NCI-H146 treated with DMSO at 0.1 percent for 48 hours (cell line): ENCODE measurements around the gene SCP2.

Experiments used
- DNase-seq: peaks from one replicate; lab custom pipeline; 2025; ENCODE audit not compliant: unreplicated experiment; lab: John Stamatoyannopoulos, UW

SCP2 gene

DNA sequence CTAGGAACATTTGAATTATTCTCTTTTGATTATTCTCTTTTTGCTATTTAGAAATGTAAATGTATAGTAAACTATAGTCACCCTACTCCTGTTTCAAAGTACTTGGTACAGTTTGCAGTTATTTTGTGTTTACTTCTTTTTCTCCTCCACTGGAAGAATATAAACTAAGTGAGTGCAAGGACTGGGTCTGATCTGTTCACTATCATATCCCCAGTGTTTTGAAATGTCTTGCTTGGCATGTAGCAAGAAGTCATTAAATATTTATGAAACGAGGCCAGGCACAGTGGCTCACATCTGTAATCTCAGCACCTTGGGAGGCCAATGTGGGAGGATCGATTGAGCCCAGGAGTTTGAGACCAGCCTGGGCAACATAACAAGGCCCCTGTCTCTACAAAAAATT is 99.2 kb downstream of the SCP2 start:
- DNase-seq: no peak

DNA sequence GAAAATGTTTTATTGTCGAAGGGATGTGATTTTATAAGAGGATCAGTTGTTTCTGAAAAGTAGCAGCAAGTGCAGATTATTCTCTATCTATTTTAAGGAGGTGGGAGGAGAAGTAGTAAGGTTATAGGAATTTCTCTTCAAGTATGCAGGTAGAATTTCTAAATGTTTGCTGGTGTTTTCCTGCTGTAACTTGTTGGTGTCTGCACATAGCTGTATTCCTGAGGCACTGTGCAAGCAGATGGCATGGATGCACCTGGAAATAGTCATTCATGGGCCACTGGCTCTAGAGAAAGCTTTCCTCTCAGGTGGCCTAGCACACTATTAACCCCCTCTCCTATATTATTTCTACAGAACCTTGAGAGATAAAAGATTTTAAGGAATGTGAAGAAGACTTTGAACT is 104.7 kb downstream of the SCP2 start:
- no peak for DNase-seq

DNA sequence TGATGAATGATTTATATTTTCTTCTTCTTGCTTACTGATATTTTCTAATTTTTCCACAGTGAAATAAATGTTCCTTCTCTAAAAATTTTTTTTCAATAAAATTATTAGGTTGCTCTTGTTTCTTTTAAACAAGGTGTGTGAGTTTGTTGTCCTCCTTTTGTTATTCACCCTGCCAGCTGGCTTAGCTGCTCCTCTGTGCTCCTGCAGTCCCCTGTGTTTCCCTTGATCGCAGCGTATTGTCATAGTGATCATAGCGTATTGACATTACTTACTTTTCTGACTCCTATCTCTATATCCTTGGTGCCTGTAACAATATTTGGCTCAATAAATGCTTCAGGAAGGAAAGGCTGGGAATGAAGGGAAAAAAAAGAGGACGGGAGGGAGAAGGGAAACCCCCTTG is 110.1 kb downstream of the SCP2 start:
- no peak for DNase-seq

DNA sequence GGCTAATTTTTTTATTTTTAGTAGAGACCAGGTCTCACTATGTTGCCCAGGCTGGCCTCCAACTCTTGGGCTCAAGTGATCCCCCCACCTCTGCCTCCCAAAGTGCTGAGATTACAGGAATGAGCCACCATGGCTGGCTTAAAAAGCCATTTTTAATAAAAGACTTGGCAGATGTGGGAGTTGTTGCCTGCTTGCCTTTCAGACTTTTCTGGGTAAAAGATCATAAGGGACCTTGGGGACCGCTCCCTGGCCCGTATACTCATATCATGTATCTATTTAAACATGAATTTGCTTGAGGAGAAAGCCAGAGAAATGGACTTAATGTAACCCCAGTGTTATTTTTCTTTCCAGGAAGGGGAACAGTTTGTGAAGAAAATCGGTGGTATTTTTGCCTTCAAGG is 111.5 kb downstream of the SCP2 start:
- DNase-seq: no peak

DNA sequence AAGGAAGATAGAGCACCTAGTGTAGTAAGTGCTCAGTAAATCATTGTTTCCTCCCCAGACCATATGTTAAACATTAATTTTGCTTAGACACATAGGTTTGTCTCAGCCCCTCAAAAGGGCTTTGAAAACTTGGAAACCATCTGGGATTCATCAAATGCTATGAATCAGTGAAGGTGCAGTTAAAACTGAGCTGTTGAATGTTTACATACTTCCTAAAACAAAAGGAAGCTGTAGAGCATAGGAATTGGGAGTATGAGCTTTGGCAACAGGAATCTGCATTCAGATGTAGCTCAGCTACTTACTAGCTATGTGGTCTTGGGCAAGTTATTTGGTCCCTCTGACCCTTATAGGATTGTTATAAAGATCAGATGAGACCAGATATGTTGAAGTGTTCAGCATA is 116.2 kb downstream of the SCP2 start:
- DNase-seq: no peak

DNA sequence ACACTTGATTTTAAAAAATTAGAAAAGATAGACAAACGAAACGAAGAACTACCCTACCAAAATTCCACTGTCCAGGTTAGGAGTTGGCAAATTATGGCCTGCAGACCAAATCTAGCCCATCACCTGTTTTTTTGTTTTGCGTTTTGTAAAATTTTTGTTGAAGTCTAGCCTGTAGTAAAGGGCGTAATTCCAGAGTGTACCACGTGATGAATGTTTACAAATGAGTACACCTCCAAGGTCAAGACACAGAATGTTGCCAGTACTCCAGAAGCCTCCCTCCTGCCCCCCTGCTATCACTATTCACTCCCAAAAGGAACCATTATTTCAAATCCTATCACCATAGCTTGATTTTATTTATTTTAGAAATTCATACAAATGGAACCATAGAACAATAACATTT is 117.8 kb downstream of the SCP2 start:
- no peak for DNase-seq

DNA sequence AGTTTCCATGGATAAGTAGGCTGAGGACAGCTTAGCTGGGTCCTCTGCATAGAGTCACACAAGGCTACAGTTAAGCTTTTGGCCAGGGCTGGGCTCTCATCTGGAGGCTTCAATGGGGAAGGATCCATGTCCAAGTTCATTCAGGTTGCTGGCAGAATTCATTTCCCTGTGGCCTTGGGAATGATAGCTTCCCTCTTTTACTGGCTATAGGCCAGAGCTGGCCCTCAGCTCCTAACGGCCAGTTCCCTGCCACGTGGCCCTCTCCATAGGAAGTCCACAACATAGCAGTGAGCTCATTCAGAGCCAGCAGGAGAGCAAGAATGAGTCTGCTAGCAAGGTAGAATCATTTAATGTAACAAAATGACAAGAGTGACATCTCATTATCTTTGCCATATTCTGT is 119.9 kb downstream of the SCP2 start:
- DNase-seq: peak; percentile 50

DNA sequence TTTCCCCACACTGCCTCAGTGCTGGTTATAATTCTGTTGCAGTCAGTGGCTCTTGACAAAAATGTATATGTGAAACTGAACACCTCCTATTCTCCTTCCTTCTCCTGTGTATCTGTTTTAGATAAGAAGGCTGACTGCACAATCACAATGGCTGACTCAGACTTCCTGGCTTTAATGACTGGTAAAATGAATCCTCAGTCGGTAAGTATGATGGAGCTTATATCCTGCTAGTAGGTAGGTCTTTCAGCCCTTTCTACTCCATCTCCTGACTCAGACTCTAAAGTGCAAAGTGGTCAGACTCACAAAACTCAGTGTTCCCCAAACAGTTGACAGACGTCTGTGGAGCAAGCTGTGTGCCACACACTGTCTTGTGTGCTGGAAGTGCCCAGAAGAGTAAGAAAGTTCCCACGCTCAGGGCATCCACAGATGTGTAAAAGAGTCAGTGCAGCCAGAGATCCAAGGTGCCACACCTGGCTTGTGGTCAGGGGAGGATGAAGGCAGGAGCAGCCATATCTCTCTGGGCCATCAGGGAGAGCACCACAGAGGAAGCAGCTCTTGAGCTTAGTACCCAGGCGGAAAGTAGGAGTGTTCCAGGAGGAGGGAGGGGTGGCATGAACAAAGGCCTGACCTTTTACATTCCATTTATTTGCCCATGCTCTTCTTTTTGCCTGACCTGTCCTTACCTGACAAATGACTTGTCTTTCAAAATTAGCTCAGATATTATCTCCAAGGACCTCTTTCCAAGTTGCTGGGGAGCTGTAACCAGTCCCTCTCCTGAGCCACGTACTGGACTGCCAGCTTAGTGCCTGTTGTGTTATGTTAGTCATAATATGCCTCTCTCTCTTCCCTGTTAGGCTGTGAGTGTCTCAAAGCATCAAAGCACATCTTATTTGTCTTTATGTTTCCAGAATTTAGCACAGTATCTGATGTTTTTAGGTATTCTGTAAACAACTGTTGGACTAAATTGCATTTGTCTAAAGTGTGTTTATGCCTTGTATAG is 121.0 kb downstream of the SCP2 start:
- peak; percentile 79 for DNase-seq

DNA sequence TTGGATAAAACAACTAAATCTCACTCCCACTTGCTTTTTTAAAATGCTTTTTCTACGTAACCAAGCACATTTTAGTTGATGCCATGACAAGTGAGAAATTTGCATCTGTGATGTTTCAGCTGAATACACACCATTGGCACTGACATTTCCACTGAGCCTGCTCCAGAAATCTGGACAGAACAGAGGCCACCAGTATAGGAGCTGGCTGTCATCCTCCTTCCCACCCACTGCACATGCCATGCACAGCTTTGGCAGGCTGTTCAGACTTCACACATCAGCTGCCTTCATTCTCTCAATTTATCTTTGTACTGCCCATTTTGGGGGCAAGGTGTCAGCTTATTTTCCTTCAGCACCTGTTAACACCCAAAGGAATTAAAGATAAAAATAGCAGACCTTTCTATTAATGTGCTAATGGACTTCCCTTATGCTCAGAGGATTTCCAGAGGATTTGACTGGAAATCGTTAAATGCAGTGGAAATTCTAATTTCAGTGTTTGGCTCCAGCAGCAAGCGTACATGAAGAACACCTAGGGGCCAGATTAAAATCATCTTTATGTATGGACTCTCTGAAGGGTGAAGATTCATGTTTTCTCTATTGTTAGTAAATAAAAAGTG is 122.0 kb downstream of the SCP2 start:
- no peak for DNase-seq

DNA sequence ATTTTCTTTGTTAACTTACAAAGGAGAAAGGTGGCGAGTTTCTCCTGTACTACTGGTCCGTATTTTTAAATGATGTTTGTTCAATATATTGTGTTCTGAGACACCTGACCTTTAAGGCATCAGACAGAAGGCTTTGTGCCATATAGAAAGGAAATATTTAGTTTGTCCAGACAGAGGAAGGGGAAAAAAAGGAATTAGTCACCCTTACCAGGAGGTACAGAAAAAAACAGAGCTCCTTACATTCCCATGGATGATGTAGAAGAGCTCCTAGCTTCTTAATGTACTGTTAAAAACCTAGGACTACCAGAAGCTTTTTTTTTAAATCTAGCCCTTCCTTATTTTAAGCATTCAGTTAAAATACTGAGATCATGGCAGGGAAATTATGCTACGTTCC is 122.5 kb downstream of the SCP2 start:
- no peak for DNase-seq

DNA sequence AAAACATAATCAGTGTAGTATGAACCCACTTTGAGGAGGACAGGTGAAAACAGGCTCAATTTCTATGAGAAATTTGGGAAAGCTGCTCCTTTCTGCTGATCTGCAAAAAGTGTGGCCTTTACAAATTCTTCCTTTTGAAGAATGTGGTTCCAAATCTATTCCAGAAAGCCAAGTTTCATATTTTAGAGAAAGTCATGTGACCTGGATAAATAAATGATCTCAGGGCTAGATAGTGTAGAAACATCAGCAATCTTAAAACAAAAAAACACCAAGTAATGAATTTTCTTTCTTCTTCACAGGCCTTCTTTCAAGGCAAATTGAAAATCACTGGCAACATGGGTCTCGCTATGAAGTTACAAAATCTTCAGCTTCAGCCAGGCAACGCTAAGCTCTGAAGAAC is 123.2 kb downstream of the SCP2 start:
- DNase-seq: no peak

DNA sequence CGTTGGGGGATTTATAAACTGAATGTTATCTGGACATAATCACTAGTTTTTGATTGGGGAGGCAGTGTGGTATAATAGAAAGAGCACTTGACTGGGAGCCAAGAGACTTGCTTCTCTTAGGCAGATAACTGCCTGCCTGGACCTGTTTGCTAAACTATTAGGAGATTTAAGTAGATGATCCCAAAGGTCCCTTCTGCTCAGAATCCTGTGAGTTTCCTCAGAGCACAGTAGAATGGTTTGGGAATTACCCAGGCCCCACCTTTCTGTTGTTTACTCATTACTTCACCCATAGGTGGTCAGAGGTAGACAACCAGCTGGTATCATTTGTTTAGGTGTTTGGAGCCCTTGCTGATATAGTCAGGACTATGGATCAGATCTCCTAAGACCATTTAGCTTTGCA is 124.6 kb downstream of the SCP2 start:
- no peak for DNase-seq

DNA sequence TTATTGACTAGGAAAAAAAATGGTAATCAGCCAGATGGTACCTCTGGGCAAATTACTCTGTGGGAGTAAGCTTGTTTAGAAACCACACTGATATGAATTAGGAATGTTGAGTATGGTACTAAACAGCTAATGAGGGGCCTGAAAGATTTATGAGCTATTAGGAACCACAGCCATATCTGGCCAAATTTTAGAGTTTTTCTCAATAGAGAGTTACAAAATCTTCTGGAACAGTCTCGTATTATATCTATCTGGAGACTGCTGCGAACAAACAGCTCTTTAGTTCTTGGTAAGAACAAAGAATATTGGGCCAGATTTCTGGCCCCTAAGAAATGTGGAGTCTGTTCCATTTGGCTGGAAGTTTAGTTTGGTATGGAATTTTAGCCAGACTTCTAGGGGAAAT is 130.1 kb downstream of the SCP2 start:
- DNase-seq: no peak

DNA sequence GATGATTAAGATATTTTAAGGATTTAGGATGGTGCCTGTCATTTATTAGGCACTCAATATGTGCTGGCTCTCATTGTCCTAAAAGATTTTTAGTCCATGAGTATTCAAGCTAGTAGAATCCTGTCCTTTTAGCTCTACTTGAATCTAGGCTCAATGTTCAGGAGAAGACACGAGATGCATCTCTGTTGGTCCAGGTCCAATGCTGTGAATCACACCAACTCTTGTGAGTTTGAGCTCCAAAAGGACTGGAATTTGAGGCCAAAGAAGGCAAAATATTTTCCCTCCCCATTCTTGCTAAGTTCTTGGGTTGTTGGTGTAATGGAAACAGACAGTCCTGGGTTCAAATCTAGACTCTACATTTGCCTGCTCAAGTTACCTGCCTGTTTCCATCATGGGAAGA is 133.5 kb downstream of the SCP2 start:
- no peak for DNase-seq

DNA sequence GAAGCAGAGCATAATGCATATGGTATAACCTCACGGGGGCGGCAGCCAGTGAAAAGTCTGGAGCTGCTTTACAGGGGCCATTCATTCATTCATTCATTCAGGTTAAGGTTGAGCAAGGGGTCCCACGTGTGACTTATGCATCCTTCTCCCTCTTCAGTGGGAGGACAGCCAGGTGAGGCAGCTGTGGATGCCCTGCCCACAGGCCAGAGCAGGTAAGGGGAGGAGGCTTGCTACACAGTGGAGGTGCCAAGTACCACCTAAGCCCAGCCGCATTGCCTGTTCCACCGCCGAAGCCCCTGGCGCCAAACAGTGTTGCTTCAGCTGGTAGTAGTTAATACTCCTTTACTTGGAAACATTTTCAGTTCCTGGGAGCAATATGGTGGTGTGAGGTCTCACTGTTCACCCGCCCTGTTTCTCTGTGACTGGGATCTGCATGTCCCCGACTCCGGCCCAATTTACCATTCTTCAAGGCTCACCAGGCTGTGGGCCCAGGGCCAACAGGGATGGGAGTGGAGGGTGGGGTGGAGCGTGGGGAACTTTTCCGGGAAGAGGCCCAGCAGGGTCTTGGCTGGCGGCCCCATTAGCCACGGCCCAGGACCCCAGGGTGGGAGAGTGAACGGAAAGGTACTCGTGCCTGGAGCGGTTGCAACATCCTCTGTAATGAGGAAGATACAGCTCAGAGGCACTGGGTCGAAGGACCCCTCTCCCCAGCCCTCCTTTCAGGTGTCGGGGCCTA is 134.2 kb downstream of the SCP2 start:
- DNase-seq: no peak

DNA sequence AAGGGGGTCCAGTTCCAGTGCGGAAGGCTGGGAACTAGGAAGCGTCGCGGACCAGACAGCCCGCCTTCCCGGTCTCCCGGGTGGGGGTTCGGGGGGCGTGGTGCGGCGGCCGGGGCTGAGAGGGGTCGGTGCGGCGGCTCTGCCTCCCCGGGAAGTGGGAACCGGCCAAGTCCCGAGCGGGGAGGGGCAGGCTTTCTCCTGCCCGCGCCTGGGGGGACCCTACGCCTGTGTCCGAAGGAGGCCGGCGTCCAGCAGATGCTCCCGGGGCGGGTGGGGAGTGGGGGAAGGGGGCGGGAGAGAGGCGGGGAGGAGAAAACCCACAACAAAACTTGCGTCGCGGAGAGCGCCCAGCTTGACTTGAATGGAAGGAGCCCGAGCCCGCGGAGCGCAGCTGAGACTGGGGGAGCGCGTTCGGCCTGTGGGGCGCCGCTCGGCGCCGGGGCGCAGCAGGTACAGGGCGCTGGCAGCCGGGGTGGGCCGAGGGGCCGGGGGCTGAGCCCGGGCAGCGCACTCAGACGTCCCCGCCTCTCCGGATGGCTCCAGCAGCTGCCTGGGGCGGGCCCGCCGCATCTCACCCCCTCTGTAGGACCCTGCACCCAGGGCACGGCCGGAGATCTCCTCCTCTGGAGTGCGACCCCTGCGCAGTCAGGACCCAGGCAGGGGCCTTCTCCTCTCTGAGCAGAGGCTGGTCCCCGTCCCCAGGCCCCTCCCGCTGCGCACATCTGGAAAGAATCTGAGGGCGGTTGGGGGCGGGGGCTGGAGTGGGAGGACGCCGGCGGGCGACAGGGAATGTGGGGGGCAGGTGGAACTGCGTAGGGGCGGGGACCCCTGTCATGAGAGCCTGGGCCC is 135.0 kb downstream of the SCP2 start, which contains the start of gene PODN:
Gene PODN (plus strand): TSS at position 355 of the 849 bp plus-strand sequence. CDS start 7,643 bp downstream, outside the sequence.
- no peak for DNase-seq

DNA sequence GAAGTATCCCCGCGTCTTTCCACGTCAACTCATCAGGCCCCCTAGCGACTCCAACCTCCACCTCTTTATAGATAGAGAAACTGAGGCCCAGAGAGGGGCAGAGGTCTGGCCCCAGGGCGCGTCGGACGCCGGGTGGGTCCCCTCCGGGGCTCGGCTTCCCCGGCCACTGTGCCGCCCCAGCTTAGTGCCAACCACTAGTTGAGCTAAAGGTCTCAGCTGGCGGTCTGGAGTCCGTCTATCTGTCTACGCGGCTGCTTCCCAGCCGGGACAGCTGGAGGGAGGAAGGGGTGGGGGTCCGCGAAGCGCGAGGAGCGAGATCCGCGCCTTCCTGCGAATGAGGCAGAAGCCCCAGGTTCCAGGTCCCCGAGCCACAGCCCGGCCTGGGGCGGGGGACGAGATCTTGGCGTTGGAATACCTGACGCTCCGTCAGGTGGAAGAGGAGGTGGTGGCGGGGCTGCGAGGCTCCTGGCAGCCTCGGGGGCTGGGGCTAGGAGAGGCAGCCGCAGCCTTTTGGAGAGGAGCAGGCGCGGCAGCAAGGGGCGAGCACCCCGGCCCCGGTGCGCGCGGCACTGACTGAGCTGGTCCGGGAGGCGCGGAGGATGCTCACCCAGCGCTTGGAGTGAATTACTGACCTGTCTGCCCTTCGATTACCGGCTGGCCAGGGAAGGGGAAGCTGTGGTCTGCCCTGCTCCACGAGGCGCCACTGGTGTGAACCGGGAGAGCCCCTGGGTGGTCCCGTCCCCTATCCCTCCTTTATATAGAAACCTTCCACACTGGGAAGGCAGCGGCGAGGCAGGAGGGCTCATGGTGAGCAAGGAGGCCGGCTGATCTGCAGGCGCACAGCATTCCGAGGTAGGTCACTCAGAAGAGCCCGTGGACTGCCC is 135.9 kb downstream of the SCP2 start:
- DNase-seq: no peak

DNA sequence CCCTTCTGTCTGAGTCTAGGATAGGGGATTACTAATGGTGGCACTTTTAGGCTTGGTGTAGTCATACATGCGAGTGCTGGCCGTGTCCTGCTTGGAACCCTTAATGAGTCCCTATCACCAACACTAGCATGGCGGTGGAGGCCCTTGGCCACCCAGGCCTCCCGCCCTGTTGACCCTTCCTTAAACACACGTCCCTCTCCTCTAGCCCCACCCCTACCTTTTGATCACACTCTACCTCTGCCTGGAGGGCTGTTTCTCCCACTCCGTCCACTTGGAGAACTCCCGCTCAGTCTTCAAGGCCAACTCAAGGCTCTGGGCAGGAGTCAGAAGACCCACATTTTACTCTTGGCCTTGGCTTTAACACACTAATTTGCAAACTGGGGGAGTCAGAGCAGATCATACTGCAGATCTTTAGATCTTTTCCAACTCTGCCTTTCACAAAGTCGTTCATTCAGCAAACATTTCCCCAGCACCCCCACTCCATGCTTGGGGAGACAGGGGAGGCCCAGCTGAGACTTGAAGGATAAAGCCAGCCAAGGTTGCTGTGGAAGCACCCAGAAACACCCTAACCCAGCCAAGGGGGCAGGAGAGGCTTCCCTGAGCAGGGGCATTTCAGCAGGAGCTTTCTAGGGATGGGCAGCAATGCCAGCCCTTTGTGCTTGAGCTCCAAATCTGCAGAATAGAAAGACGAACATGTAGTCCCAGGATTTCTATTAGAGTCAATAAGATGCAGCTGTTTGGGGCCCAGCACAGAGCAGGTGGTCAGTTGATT is 136.9 kb downstream of the SCP2 start:
- DNase-seq: no peak

DNA sequence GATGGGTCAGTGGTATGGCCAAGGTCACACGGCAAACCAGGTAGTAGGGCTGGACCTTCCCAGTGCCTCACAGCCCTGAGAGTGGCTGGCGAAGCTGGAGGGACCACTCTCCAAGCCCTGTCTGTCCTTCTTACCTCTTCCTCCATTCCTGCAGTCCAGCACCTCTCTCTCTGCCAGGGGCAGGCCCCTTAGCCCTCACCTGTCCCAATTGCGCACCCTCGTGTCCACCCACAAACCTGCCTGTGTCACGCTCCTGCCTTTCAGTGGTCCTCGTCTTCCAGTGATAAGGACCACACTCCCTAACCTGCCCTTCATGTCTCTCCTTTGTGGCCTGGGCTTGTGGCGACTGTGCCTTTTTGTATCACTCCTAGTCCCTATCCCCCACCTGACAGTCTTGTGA is 138.3 kb downstream of the SCP2 start:
- no peak for DNase-seq
